MM.1S (cell line): ENCODE data around the gene CEP350.
"Not testable (repeated sequence)": the region's sequence is repeated elsewhere in the genome, so short reads cannot be mapped to it uniquely, and the experiment has no call there.

Experiments used
- DNase-seq: peaks from one replicate; pipeline ENCODE4 v3.0.0-alpha.2; 2015
- H2AFZ ChIP-seq: fragments of 300-600 bp; sonication (generic); 2 replicates; pipeline ENCODE4 v1.6.0; 2016; ENCODE audit warnings: antibody characterized with exemption, low read length
- H3F3A ChIP-seq: fragments of 300-600 bp; sonication (generic); 2 replicates; pipeline ENCODE4 v1.6.1; 2016; ENCODE audit warnings: mild to moderate bottlenecking, antibody characterized with exemption, low read length, moderate library complexity, mixed read lengths; ENCODE audit not compliant: insufficient read depth
- H3K27ac ChIP-seq: fragments of 300-600 bp; sonication (generic); 2 replicates; pipeline ENCODE4 v1.5.1; 2016; ENCODE audit warnings: mild to moderate bottlenecking, low read length
- H3K27me3 ChIP-seq: fragments of 300-600 bp; sonication (generic); replicated peaks from 2 replicates; pipeline ENCODE4 v1.6.0; 2016; ENCODE audit warnings: low read length; ENCODE audit not compliant: insufficient read depth
- H3K36me3 ChIP-seq: fragments of 300-600 bp; sonication (generic); replicated peaks from 2 replicates; pipeline ENCODE4 v1.6.1; 2016; ENCODE audit warnings: mild to moderate bottlenecking, low read length, mixed read lengths; ENCODE audit not compliant: insufficient read depth
- H3K4me1 ChIP-seq: fragments of 300-600 bp; sonication (generic); 2 replicates; pipeline ENCODE4 v1.6.1; 2016; ENCODE audit warnings: low read length, mixed read lengths
- H3K4me2 ChIP-seq: fragments of 300-600 bp; sonication (generic); 2 replicates; pipeline ENCODE4 v1.6.0; 2016; ENCODE audit warnings: low read depth, low read length
- H3K4me3 ChIP-seq: fragments of 300-600 bp; sonication (generic); 2 replicates; pipeline ENCODE4 v1.5.1; 2016; ENCODE audit warnings: low read length, mixed read lengths
- H3K79me2 ChIP-seq: fragments of 300-600 bp; sonication (generic); 2 replicates; pipeline ENCODE4 v1.6.1; 2016; ENCODE audit warnings: mixed run types, low read length, mixed read lengths
- H3K9ac ChIP-seq: fragments of 300-600 bp; sonication (generic); 2 replicates; pipeline ENCODE4 v1.6.1; 2016; ENCODE audit warnings: low read length, mixed read lengths
- H3K9me2 ChIP-seq: fragments of 300-600 bp; sonication (generic); replicated peaks from 2 replicates; pipeline ENCODE4 v1.6.1; 2016; ENCODE audit warnings: mild to moderate bottlenecking, low read length, mixed read lengths; ENCODE audit not compliant: insufficient read depth
- H3K9me3 ChIP-seq: fragments of 300-600 bp; sonication (generic); replicated peaks from 2 replicates; pipeline ENCODE4 v1.6.1; 2016; ENCODE audit warnings: mild to moderate bottlenecking, low read length, mixed read lengths; ENCODE audit not compliant: insufficient read depth
- H4K20me1 ChIP-seq: fragments of 300-600 bp; sonication (generic); 2 replicates; pipeline ENCODE4 v1.6.1; 2016; ENCODE audit warnings: mild to moderate bottlenecking, low read length, moderate library complexity, mixed read lengths; ENCODE audit not compliant: insufficient read depth
- EZH2 ChIP-seq: fragments of 300-600 bp; sonication (generic); optimal IDR thresholded peaks from 2 replicates; pipeline ENCODE3; 2017; ENCODE audit warnings: low read depth, mild to moderate bottlenecking, antibody characterized with exemption, low read length, mixed read lengths
- EZH2phosphoT487 ChIP-seq: fragments of 300-600 bp; sonication (generic); IDR thresholded peaks from 2 replicates; pipeline ENCODE4 v1.6.1; 2018; ENCODE audit warnings: antibody characterized with exemption, low read length
- TF ChIP-seq, protein P1 (sequence below): fragments of 300-600 bp; sonication (generic); IDR thresholded peaks from 2 replicates; pipeline ENCODE4 v1.5.1; 2016; ENCODE audit warnings: antibody characterized with exemption, low read length, mixed read lengths

CEP350 gene

DNA sequence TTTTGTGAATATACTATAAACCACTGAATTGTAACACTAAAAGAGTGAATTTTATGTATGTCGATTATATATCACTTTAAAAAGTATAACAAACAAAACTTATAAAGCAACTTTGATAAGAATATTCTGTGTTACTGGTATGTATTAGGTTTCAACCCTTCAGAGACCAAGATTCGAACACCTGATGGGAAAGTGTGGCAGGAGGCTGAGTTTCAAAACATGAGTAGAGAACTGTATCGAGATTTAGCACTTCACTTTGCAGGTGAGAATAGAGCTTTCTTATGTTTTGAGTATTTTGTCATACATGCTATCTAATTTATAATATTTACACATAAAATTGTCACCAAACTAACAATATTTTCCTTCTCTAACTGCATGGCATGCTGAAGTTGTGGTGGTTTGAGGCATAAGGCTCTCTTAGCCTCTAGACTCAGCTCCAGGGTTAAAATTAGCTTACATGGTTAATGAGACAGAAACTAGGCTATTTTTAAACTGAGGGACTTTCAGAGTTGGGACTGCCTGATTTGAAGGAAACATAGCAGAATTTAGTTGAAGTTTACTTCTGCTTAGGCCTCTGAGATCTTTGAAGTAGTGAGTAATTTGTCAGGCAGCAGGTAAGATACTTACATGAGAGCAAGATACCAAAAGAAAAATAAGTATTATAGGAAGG, 48.6 kb downstream of the CEP350 start:
- peak overlapping the region; percentile 31; the same call in 1 of the 2 replicates for H3K9ac ChIP-seq
- H3K9me2 ChIP-seq = no peaks in the 10 kb centered on the region
- DNase-seq = peak; percentile 92
- H3F3A ChIP-seq = peaks cover 41% of the 10 kb centered on the region
- H3K27ac ChIP-seq = peak overlapping the region; percentile 81
- peak overlapping the region; percentile 32 for H3K4me3 ChIP-seq
- no peak overlapping the region for H2AFZ ChIP-seq
- TF ChIP-seq EZH2 (no peak), EZH2phosphoT487 (no peak)
- TF ChIP-seq, protein P1, sequence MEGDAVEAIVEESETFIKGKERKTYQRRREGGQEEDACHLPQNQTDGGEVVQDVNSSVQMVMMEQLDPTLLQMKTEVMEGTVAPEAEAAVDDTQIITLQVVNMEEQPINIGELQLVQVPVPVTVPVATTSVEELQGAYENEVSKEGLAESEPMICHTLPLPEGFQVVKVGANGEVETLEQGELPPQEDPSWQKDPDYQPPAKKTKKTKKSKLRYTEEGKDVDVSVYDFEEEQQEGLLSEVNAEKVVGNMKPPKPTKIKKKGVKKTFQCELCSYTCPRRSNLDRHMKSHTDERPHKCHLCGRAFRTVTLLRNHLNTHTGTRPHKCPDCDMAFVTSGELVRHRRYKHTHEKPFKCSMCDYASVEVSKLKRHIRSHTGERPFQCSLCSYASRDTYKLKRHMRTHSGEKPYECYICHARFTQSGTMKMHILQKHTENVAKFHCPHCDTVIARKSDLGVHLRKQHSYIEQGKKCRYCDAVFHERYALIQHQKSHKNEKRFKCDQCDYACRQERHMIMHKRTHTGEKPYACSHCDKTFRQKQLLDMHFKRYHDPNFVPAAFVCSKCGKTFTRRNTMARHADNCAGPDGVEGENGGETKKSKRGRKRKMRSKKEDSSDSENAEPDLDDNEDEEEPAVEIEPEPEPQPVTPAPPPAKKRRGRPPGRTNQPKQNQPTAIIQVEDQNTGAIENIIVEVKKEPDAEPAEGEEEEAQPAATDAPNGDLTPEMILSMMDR = no peak
- no peaks in the 10 kb centered on the region for H4K20me1 ChIP-seq
- H3K79me2 ChIP-seq = peaks cover 65% of the 10 kb centered on the region
- no peaks in the 10 kb centered on the region; the same call in 1 of the 2 replicates for H3K36me3 ChIP-seq
- H3K27me3 ChIP-seq = no peaks in the 10 kb centered on the region
- H3K4me1 ChIP-seq = peaks cover 63% of the 10 kb centered on the region
- H3K9me3 ChIP-seq = no peaks in the 10 kb centered on the region
- H3K4me2 ChIP-seq = peak overlapping the region; percentile 79

DNA sequence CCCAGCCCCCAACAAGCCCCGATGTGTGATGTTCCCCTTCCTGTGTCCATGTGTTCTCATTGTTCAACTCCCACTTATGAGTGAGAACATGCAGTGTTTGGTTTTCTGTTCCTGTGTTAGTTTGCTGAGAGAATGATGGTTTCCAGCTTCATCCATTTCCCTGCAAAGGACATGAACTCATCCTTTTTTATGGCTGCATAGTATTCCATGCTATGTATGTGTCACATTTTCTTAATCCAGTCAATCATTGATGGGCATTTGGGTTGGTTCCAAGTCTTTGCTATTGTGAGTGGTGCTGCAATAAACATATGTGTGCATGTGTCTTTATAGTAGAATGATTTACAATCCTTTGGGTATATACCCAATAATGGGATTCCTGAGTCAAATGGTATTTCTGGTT, 52.2 kb downstream of the CEP350 start:
- H4K20me1 ChIP-seq, H3K4me3 ChIP-seq, H3K4me2 ChIP-seq, H3K36me3 ChIP-seq, H3K9me3 ChIP-seq, DNase-seq, H3K27ac ChIP-seq, H3K27me3 ChIP-seq, H3K9ac ChIP-seq, H3K9me2 ChIP-seq, H2AFZ ChIP-seq: not testable (repeated sequence)
- Histone ChIP-seq H3F3A (peaks cover 37% of the 10 kb centered on the region), H3K79me2 (peaks cover 66% of the 10 kb centered on the region), H3K4me1 (peaks cover 38% of the 10 kb centered on the region)

DNA sequence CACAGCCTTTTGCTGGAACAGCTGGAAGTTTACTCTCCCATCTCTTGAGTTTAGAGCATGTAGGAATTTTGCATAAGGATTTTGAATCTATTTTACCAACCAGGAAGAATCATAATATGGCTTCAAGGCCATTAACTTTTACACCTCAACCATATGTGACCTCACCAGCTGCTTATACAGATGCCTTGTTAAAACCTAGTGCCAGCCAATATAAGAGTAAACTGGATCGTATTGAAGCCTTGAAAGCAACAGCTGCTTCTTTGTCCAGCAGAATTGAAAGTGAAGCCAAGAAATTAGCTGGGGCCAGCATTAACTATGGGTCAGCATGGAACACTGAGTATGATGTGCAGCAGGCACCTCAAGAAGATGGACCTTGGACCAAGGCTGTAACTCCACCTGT, 65.4 kb downstream of the CEP350 start:
- no peak overlapping the region for H3K4me3 ChIP-seq
- no peaks in the 10 kb centered on the region for H3K27me3 ChIP-seq
- H3K9ac ChIP-seq = no peak overlapping the region
- peaks cover 32% of the 10 kb centered on the region; the same call in 1 of the 2 replicates for H3K36me3 ChIP-seq
- H3K4me1 ChIP-seq = peaks cover 4% of the 10 kb centered on the region; the same call in 1 of the 2 replicates
- H3F3A ChIP-seq = no peaks in the 10 kb centered on the region
- no peaks in the 10 kb centered on the region for H3K9me3 ChIP-seq
- no peak for DNase-seq
- H3K4me2 ChIP-seq = no peak overlapping the region
- no peak overlapping the region for H2AFZ ChIP-seq
- no peak overlapping the region for H3K27ac ChIP-seq
- no peaks in the 10 kb centered on the region for H4K20me1 ChIP-seq
- TF ChIP-seq EZH2phosphoT487 = no peak
- TF ChIP-seq, protein P1 = no peak
- TF ChIP-seq EZH2 = no peak
- H3K79me2 ChIP-seq = peaks cover 19% of the 10 kb centered on the region; the same call in 1 of the 2 replicates
- no peaks in the 10 kb centered on the region for H3K9me2 ChIP-seq

DNA sequence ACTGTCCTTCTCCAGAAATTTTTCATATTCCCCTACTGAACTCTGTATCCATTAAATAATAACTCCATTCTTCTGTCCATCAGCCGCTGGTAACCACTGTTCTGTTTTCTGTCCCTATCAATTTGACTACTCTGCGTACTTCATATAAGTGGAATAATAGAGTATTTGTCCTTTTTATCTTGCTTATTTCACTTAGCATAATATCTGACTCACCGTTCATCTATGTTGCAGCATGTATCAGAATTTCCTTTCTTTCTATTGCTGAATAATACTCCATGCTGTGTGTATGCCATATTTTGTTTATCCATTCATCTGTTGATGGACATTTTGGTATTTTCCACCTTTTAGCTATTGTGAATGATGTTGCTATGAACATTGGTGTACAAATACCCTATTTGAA, 71.9 kb downstream of the CEP350 start:
- Histone ChIP-seq H4K20me1 (no peaks in the 10 kb centered on the region; the same call in 1 of the 2 replicates), H2AFZ (no peak overlapping the region), H3K9me3 (no peaks in the 10 kb centered on the region), H3K4me1 (no peaks in the 10 kb centered on the region), H3K27ac (no peak overlapping the region), H3K27me3 (no peaks in the 10 kb centered on the region), H3K79me2 (0 out of 2 replicates have a peak, but pooled peaks cover 22% of the 10 kb centered on the region), H3K9ac (no peak overlapping the region), H3K9me2 (no peaks in the 10 kb centered on the region), H3K4me3 (no peak overlapping the region), H3F3A (no peaks in the 10 kb centered on the region), H3K4me2 (no peak overlapping the region), H3K36me3 (peaks cover 20% of the 10 kb centered on the region; the same call in 1 of the 2 replicates)
- no peak for DNase-seq
- TF ChIP-seq EZH2 (no peak), EZH2phosphoT487 (no peak)
- TF ChIP-seq, protein P1 = no peak
